SU-DHL-6 (cell line): ENCODE results near the gene SLC10A3.

ENCODE experiments used
- EZH2phosphoT487 ChIP-seq: fragments of 200-600 bp; sonication (generic), shearing (Covaris generic); conservative IDR thresholded peaks from 2 replicates; pipeline ENCODE4 v1.6.1; 2018; ENCODE audit warnings: mild to moderate bottlenecking, antibody characterized with exemption, low read length, moderate library complexity, mixed read lengths
- TF ChIP-seq, protein P1 (sequence below): fragments of 200-600 bp; sonication (generic); IDR thresholded peaks from one replicate; pipeline ENCODE4 v1.5.1; 2017; ENCODE audit warnings: antibody characterized with exemption, mild to moderate bottlenecking, low read length, moderate library complexity; ENCODE audit not compliant: insufficient read depth, poor library complexity, severe bottlenecking

DNA sequence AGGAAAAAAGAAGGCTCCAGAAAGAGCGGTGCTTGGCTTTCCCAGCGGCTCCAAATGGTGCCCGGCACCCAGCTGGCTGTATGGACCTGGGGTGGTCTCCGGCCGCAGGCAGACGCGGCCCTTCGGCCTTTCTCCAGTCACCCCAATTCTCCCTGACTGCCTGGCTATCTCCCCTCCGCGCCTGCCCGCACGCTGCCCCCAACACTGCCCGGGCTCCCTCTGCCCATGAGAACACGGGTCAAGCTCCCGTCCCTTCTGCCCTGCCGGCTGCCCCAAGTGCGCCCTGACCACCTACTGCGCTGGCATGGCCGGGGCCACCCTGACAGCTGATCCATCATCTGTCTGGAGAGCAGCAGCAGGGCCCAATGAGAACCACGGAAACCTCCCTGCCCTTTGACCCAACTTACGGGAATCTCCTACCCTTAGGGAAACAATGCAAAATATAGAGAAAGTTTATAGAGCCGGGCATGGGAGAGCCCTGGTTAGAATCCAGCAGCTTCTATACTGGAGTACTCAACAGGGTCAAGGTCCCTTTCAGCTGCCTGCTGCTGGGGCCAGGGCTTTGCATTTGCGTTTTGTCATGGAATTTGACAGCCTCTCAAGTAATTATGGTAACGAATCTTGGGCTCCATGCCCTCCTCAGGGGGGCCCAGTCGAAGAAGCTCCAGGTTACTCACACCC is 26.8 kb upstream of the SLC10A3 start:
- TF ChIP-seq, protein P1, sequence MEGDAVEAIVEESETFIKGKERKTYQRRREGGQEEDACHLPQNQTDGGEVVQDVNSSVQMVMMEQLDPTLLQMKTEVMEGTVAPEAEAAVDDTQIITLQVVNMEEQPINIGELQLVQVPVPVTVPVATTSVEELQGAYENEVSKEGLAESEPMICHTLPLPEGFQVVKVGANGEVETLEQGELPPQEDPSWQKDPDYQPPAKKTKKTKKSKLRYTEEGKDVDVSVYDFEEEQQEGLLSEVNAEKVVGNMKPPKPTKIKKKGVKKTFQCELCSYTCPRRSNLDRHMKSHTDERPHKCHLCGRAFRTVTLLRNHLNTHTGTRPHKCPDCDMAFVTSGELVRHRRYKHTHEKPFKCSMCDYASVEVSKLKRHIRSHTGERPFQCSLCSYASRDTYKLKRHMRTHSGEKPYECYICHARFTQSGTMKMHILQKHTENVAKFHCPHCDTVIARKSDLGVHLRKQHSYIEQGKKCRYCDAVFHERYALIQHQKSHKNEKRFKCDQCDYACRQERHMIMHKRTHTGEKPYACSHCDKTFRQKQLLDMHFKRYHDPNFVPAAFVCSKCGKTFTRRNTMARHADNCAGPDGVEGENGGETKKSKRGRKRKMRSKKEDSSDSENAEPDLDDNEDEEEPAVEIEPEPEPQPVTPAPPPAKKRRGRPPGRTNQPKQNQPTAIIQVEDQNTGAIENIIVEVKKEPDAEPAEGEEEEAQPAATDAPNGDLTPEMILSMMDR = no peak
- TF ChIP-seq EZH2phosphoT487 = no peak
